Ovary (tissue), 3 donors: ENCODE results near the gene OXTR.

Experiments
- POLR2A ChIP-seq: fragments of 450-650 bp; IDR thresholded peaks from one replicate; pipeline ENCODE4 v1.6.1; 2017; ENCODE audit warnings: antibody characterized with exemption, mild to moderate bottlenecking, moderate library complexity
- TF ChIP-seq, protein P1 (sequence below), 3 donors: fragments of 450-650 bp in 2 of 3; fragments of 200-600 bp in 1 of 3; IDR thresholded peaks; one replicate each; pipeline versions ENCODE4 v1.5.1 to v1.8.0; 2016 to 2022; ENCODE audit warnings: antibody characterized with exemption in 3 of 3, mild to moderate bottlenecking in 1 of 3
- donor health status: DM: no; HTN: no; CAD: no.

DNA sequence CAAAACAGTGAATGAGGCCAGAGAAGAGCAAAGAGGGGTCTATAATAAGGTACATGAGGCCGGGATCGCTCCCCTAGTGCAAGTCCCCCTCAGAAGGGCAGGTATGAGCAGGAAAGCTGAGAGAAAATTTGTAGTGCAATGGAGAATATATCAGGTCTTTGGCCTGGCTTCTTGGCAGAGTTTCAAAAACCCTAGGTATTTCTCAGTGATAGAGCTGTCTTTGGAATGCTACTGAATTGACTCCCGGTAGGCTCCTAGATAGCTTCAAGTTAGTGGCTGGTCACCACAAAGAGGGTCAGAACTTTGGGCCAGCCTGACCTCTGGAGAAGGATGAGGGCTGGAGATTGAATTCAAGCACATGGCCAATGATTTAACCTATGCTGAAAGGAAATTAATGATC, 30.6 kb upstream of the OXTR start:
- TF ChIP-seq, protein P1, sequence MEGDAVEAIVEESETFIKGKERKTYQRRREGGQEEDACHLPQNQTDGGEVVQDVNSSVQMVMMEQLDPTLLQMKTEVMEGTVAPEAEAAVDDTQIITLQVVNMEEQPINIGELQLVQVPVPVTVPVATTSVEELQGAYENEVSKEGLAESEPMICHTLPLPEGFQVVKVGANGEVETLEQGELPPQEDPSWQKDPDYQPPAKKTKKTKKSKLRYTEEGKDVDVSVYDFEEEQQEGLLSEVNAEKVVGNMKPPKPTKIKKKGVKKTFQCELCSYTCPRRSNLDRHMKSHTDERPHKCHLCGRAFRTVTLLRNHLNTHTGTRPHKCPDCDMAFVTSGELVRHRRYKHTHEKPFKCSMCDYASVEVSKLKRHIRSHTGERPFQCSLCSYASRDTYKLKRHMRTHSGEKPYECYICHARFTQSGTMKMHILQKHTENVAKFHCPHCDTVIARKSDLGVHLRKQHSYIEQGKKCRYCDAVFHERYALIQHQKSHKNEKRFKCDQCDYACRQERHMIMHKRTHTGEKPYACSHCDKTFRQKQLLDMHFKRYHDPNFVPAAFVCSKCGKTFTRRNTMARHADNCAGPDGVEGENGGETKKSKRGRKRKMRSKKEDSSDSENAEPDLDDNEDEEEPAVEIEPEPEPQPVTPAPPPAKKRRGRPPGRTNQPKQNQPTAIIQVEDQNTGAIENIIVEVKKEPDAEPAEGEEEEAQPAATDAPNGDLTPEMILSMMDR (IDR thresholded peaks at IDR 0.05), result no peak
- no peak for TF ChIP-seq POLR2A
